ENCODE measurements around the gene TBC1D14.

- TF ChIP-seq POLR2A (IDR thresholded peaks at IDR 0.05; ENCODE audit: low read depth, low read length) = no peak
- TF ChIP-seq TAF1 (IDR thresholded peaks at IDR 0.05; ENCODE audit: low read depth, low read length) = no peak
- no peak for TF ChIP-seq POLR2AphosphoS5 (IDR thresholded peaks at IDR 0.05; ENCODE audit: low read depth, low read length)
- TF ChIP-seq POU2F2 (IDR thresholded peaks at IDR 0.05; ENCODE audit: low read depth, low read length) = no peak
- no peak for TF ChIP-seq SPI1 (IDR thresholded peaks at IDR 0.05; ENCODE audit: low read depth, low read length)
Observed at GRCh38 chr4:7013175-7013574, 103.5 kb downstream of the TBC1D14 start.

Data from GM12891 (cell line).